Caco-2 (cell line): ENCODE data around the gene CNTN5. TPM values are rescaled to one million over a fixed set of nuclear protein-coding genes. Genes with fewer than 3 reads are reported as not detected.

Experiments
- BruUV-seq: library from RNA; stranded (reverse); fragments of 400-500 nt; replicated peaks from 2 replicates; lab custom pipeline; 2021; lab: Mats Ljungman, UMichigan
- CTCF ChIA-PET: fragments of 300-600 bp; sonication (Branson Sonifier 250); formaldehyde crosslinking; loops from one replicate; lab custom pipeline; 2022; ENCODE audit warnings: antibody characterized with exemption; lab: Charles Lee
- POLR2A ChIA-PET: fragments of 300-600 bp; sonication (Branson Sonifier 250); formaldehyde crosslinking; loops from one replicate; lab custom pipeline; 2022; ENCODE audit warnings: antibody characterized with exemption; lab: Charles Lee
- DNase-seq, 2 experiments: peaks; one replicate each; pipeline versions ENCODE4 v3.0.0 to v3.0.0-alpha.2; 2020 to 2022
- H3K27me3 ChIP-seq: replicated peaks from 2 replicates; pipeline ENCODE4 v1.6.0; 2011; ENCODE audit warnings: low read length; ENCODE audit not compliant: control insufficient read depth, insufficient read depth
- H3K36me3 ChIP-seq: 2 replicates; pipeline ENCODE4 v1.5.1; 2011; ENCODE audit warnings: low read length; ENCODE audit not compliant: control insufficient read depth, insufficient read depth
- H3K4me1 ChIP-seq: fragments of 250-450 bp; sonication (Bioruptor Pico); 2 replicates; pipeline ENCODE4 v1.5.1; 2020; ENCODE audit warnings: mild to moderate bottlenecking
- H3K4me3 ChIP-seq: 2 replicates; pipeline ENCODE4 v1.5.1; 2011; ENCODE audit warnings: low read depth, mild to moderate bottlenecking, control low read depth, low read length
- H3K9me3 ChIP-seq: fragments of 250-450 bp; sonication (Bioruptor Pico); 2 replicates; pipeline ENCODE4 v1.5.1; 2020; ENCODE audit warnings: mild to moderate bottlenecking, moderate library complexity
- H3K27ac Mint-ChIP-seq: one replicate; pipeline ENCODE4 v1.8.0; 2022; ENCODE audit warnings: mixed read lengths; ENCODE audit not compliant: unreplicated experiment
- H3K27me3 Mint-ChIP-seq: one replicate; pipeline ENCODE4 v1.8.0; 2022; ENCODE audit warnings: mixed read lengths; ENCODE audit not compliant: insufficient read depth, unreplicated experiment
- H3K36me3 Mint-ChIP-seq: one replicate; pipeline ENCODE4 v1.8.0; 2022; ENCODE audit warnings: mild to moderate bottlenecking, mixed read lengths; ENCODE audit not compliant: insufficient read depth, unreplicated experiment
- H3K4me1 Mint-ChIP-seq: one replicate; pipeline ENCODE4 v1.8.0; 2022; ENCODE audit warnings: low read depth, mixed read lengths; ENCODE audit not compliant: unreplicated experiment
- H3K4me3 Mint-ChIP-seq: one replicate; pipeline ENCODE4 v1.8.0; 2022; ENCODE audit warnings: mild to moderate bottlenecking, moderate library complexity, mixed read lengths; ENCODE audit not compliant: unreplicated experiment
- H3K9me3 Mint-ChIP-seq: one replicate; pipeline ENCODE4 v1.8.0; 2022; ENCODE audit warnings: mixed read lengths; ENCODE audit not compliant: unreplicated experiment
- intact Hi-C: fragments of 100-400 bp; cut with micrococcal nuclease; formaldehyde crosslinking; loops from one replicate; pipeline ENCODE4 v1.10.0; 2022; ENCODE audit not compliant: unreplicated experiment
- total RNA-seq: library from RNA; stranded (reverse); gene quantifications from 2 replicates; pipeline ENCODE4 v1.2.3, GENCODE V29; 2022
- TF ChIP-seq, protein P1 (sequence below), 2 experiments: fragments of 200-600 bp in 1 of 2; IDR thresholded peaks; 1 replicate in 1 of 2; 2 replicates in 1 of 2; pipeline versions ENCODE4 v1.5.1 to v1.8.0; 2011 to 2022; ENCODE audit warnings: antibody characterized with exemption in 1 of 2, control low read depth in 1 of 2, inconsistent platforms in 1 of 2, low read depth in 1 of 2, low read length in 1 of 2, mild to moderate bottlenecking in 1 of 2, moderate library complexity in 1 of 2; ENCODE audit not compliant: insufficient read depth in 1 of 2, severe bottlenecking in 1 of 2, unreplicated experiment in 1 of 2

The CNTN5 gene
- total RNA-seq, 1 experiment from 2014 or later = 1.00 TPM

DNA sequence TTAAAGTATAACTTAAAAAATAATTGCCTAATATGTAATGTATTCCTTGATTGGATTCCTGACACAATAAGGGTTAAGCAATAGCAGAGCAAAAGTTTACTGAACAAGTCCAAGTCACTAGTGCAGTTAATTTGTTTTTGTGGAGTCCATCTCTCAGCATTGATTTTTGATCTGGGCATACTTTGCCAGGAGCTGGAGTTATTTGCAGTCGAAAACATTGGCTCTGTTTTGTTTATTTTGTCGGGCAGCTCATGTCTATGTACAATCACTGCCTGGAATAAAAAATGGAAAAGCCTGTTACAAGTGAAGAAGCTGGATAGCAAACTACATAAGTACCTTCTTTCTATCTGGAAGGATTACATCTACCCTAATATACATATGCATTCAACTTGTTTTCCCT is 625.2 kb downstream of the CNTN5 start:
- Histone ChIP-seq H3K9me3 (no peaks in the 10 kb centered on the region; the same call in 1 of the 2 replicates), H3K36me3 (no peaks in the 10 kb centered on the region), H3K4me1 (no peaks in the 10 kb centered on the region), H3K4me3 (no peak overlapping the region), H3K27me3 (no peaks in the 10 kb centered on the region)
- Mint-ChIP-seq H3K27me3 (no peaks in the 10 kb centered on the region), H3K9me3 (no peaks in the 10 kb centered on the region), H3K4me1 (no peaks in the 10 kb centered on the region), H3K27ac (no peak overlapping the region), H3K4me3 (no peak overlapping the region), H3K36me3 (no peaks in the 10 kb centered on the region)
- no peak for DNase-seq
- BruUV-seq = no TSS peak
- intact Hi-C loops = no loop called here
- ChIA-PET POLR2A (no interaction called here), CTCF (no interaction called here)
- TF ChIP-seq, protein P1, sequence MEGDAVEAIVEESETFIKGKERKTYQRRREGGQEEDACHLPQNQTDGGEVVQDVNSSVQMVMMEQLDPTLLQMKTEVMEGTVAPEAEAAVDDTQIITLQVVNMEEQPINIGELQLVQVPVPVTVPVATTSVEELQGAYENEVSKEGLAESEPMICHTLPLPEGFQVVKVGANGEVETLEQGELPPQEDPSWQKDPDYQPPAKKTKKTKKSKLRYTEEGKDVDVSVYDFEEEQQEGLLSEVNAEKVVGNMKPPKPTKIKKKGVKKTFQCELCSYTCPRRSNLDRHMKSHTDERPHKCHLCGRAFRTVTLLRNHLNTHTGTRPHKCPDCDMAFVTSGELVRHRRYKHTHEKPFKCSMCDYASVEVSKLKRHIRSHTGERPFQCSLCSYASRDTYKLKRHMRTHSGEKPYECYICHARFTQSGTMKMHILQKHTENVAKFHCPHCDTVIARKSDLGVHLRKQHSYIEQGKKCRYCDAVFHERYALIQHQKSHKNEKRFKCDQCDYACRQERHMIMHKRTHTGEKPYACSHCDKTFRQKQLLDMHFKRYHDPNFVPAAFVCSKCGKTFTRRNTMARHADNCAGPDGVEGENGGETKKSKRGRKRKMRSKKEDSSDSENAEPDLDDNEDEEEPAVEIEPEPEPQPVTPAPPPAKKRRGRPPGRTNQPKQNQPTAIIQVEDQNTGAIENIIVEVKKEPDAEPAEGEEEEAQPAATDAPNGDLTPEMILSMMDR (IDR thresholded peaks at IDR 0.05; ENCODE audit: insufficient read depth in 1 of 2, low read depth in 1 of 2, low read length in 1 of 2, severe bottlenecking in 1 of 2, unreplicated experiment in 1 of 2) = no peak

DNA sequence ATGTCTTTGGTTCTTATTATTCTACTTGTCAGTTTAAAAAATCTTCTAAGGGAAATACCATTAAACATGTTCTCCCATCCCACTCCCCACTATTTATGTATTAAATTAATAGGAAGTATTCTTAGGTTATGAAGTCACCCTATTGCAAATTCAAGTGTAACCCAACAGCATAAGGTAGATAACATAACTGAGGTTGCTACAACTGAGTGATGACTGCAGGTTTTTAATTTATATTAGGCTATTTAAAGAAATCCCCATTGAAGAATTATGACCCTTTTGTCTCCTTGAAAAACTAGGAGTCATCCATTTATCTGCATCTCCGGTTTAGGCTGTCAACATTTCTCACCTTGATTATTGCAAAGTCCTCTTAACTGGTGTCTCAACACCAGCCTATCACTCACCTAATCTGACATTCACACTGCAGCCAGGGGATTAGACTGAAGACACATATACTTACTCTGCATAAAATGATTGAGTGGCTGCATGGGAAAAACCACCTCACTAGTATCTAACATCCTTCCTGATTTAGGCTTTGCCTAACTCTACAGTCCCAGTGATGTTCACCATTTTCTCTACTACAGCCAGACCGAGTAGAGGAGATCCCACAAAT is 649.4 kb downstream of the CNTN5 start:
- H3K27me3 ChIP-seq = no peaks in the 10 kb centered on the region
- no peak overlapping the region for H3K4me3 ChIP-seq
- no TSS peak for BruUV-seq
- no peaks in the 10 kb centered on the region for H3K4me1 Mint-ChIP-seq
- H3K36me3 Mint-ChIP-seq = no peaks in the 10 kb centered on the region
- no peaks in the 10 kb centered on the region for H3K9me3 ChIP-seq
- peaks cover 9% of the 10 kb centered on the region for H3K27me3 Mint-ChIP-seq
- TF ChIP-seq, protein P1 (IDR thresholded peaks at IDR 0.05; ENCODE audit: insufficient read depth in 1 of 2, low read depth in 1 of 2, low read length in 1 of 2, severe bottlenecking in 1 of 2, unreplicated experiment in 1 of 2) = no peak
- no peak overlapping the region for H3K27ac Mint-ChIP-seq
- no peak overlapping the region for H3K4me3 Mint-ChIP-seq
- ChIA-PET CTCF (interaction anchor here (0.6 kb wide), 1 partner anchor 249 kb away, joined by 3 read pairs; no protein-coding TSS in a partner anchor), POLR2A (no interaction called here)
- H3K36me3 ChIP-seq = no peaks in the 10 kb centered on the region
- intact Hi-C loops = no loop called here
- H3K4me1 ChIP-seq = no peaks in the 10 kb centered on the region
- DNase-seq = no peak
- no peaks in the 10 kb centered on the region for H3K9me3 Mint-ChIP-seq

DNA sequence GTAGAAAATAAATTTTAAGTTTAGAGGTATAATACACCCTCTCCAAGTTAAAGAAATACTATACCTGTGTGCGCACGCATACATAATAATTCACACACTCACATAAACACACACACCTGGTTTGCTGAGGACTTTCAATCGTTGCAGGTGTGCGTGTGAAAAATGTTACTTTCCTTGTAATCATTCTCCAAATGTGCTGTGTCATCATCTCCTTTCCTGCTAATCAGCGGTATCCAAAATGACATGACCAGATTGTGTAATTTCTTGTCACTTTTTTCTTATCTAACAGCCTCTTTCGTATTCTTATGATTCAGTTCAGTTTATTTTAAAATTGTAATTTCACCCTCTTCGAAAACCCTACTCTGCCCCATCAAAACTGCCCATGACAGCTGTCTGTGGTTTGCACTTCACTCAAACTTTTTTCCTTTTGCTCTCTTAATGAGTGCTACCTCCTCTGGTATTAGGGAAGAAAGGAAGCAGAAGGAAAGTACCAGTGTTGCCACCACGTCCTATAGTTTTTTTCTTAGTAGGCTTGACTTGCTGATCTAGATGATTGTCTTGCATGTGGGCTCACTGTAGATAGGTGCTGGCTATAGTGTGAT is 651.2 kb downstream of the CNTN5 start:
- no TSS peak for BruUV-seq
- H3K36me3 ChIP-seq = no peaks in the 10 kb centered on the region
- Mint-ChIP-seq H3K9me3 (no peaks in the 10 kb centered on the region), H3K4me3 (no peak overlapping the region), H3K27ac (no peak overlapping the region), H3K36me3 (no peaks in the 10 kb centered on the region), H3K4me1 (no peaks in the 10 kb centered on the region), H3K27me3 (peaks cover 5% of the 10 kb centered on the region)
- no peaks in the 10 kb centered on the region for H3K27me3 ChIP-seq
- CTCF ChIA-PET = no interaction called here
- no peak for DNase-seq
- no peaks in the 10 kb centered on the region for H3K9me3 ChIP-seq
- POLR2A ChIA-PET = no interaction called here
- H3K4me1 ChIP-seq = no peaks in the 10 kb centered on the region
- no peak overlapping the region for H3K4me3 ChIP-seq
- TF ChIP-seq, protein P1 (IDR thresholded peaks at IDR 0.05; ENCODE audit: insufficient read depth in 1 of 2, low read depth in 1 of 2, low read length in 1 of 2, severe bottlenecking in 1 of 2, unreplicated experiment in 1 of 2) = no peak
- intact Hi-C loops = no loop called here
